Erythroblast (primary cell): Measurements from ENCODE around the gene RPL15.

Source experiments
- GATA1 ChIP-seq: IDR thresholded peaks from 2 replicates; pipeline ENCODE4 v1.6.1; 2011; ENCODE audit warnings: low read depth, mild to moderate bottlenecking, control low read depth, low read length, moderate library complexity
- POLR2A ChIP-seq: IDR thresholded peaks from 2 replicates; pipeline ENCODE4 v1.6.1; 2011; ENCODE audit warnings: mild to moderate bottlenecking, low read length

GRCh38 chr3:23911397-23911796 is 5.5 kb upstream of the RPL15 start:
- TF ChIP-seq POLR2A: no peak
- TF ChIP-seq GATA1: no peak
